GM12892 (cell line): ENCODE measurements around the gene DPCD.

Source experiments
- DNase-seq: peaks from one replicate; pipeline ENCODE4 v3.0.0; 2011; ENCODE audit not compliant: insufficient read length
- FAIRE-seq: peaks from 2 replicates; lab custom pipeline; 2011; peaks lifted over from hg19 to GRCh38; lab: Jason Lieb, UNC
- POLR2A ChIP-seq: IDR thresholded peaks from 2 replicates; pipeline ENCODE4 v1.6.1; 2011; ENCODE audit warnings: low read depth, low read length, control low read depth
- POLR2AphosphoS5 ChIP-seq: IDR thresholded peaks from 2 replicates; pipeline ENCODE4 v1.6.1; 2011; ENCODE audit warnings: low read depth, low read length, control low read depth
- TAF1 ChIP-seq: IDR thresholded peaks from 2 replicates; pipeline ENCODE4 v1.6.1; 2011; ENCODE audit warnings: low read depth, mild to moderate bottlenecking, control low read depth, low read length, borderline replicate concordance

DPCD gene

GRCh38 chr10:101644002-101644401 lies 55.9 kb downstream of the DPCD start:
- DNase-seq = no peak
- FAIRE-seq = no peak
- TF ChIP-seq POLR2A (no peak), POLR2AphosphoS5 (no peak), TAF1 (no peak)

GRCh38 chr10:101645659-101646058 lies 57.5 kb downstream of the DPCD start:
- FAIRE-seq = no peak
- DNase-seq = no peak
- no peak for TF ChIP-seq POLR2AphosphoS5

- FAIRE-seq = no peak
- TF ChIP-seq TAF1 = no peak
- no peak for TF ChIP-seq POLR2A
- TF ChIP-seq POLR2AphosphoS5 = no peak
- no peak for DNase-seq
These were observed 58.2 kb downstream of the DPCD start for GRCh38 chr10:101646364-101646763.

- no peak for DNase-seq
- no peak for FAIRE-seq
- TF ChIP-seq POLR2AphosphoS5 = no peak
These were observed 59.1 kb downstream of the DPCD start for GRCh38 chr10:101647255-101647654.

GRCh38 chr10:101649525-101650085 lies 61.5 kb downstream of the DPCD start:
- FAIRE-seq (no peak), DNase-seq (no peak)
- no peak for TF ChIP-seq POLR2AphosphoS5

GRCh38 chr10:101650863-101651262 lies 62.7 kb downstream of the DPCD start:
- no peak for DNase-seq
- TF ChIP-seq POLR2A (no peak), POLR2AphosphoS5 (no peak), TAF1 (no peak)
- no peak for FAIRE-seq

- no peak for FAIRE-seq
- TF ChIP-seq POLR2AphosphoS5 (no peak), TAF1 (no peak), POLR2A (no peak)
These were observed 63.2 kb downstream of the DPCD start for GRCh38 chr10:101651336-101651735.

GRCh38 chr10:101653536-101653935 lies 65.4 kb downstream of the DPCD start:
- no peak for DNase-seq
- no peak for TF ChIP-seq TAF1
- TF ChIP-seq POLR2AphosphoS5 = no peak
- TF ChIP-seq POLR2A = no peak
- FAIRE-seq = no peak

More at GRCh38 chr10:101651336-101651735, 63.2 kb downstream of the DPCD start:
- DNase-seq = no peak

- DNase-seq (no peak), FAIRE-seq (no peak)
These were observed 67.4 kb downstream of the DPCD start for GRCh38 chr10:101655570-101655969.

GRCh38 chr10:101656890-101657289 lies 68.8 kb downstream of the DPCD start:
- TF ChIP-seq TAF1 = no peak
- TF ChIP-seq POLR2AphosphoS5 = no peak
- no peak for TF ChIP-seq POLR2A
- DNase-seq (no peak), FAIRE-seq (peak; percentile 21)

More at GRCh38 chr10:101655570-101655969, 67.4 kb downstream of the DPCD start:
- no peak for TF ChIP-seq TAF1
- TF ChIP-seq POLR2AphosphoS5 = no peak
- no peak for TF ChIP-seq POLR2A

- TF ChIP-seq POLR2AphosphoS5 (no peak), POLR2A (no peak), TAF1 (no peak)
- DNase-seq (no peak), FAIRE-seq (no peak)
These were observed 70.9 kb downstream of the DPCD start for GRCh38 chr10:101658975-101659374.
